Thyroid gland (tissue), 4 donors: ENCODE measurements around the gene TNFAIP8. TPM values are rescaled to one million over a fixed set of nuclear protein-coding genes. Genes with fewer than 3 reads are reported as not detected.

Experiments
- DNase-seq, 2 donors: peaks; one replicate each; pipeline ENCODE4 v3.0.0-alpha.2; 2019
- H3K27ac ChIP-seq, 3 donors: fragments of 200-600 bp; sonication (generic); 1 replicate in 2 of 3; 2 replicates in 1 of 3; pipeline ENCODE4 v1.5.1; 2016 to 2019; ENCODE audit warnings: mild to moderate bottlenecking in 1 of 3, moderate library complexity in 1 of 3
- H3K27me3 ChIP-seq: fragments of 200-600 bp; sonication (generic); one replicate; pipeline ENCODE4 v1.5.1; 2019
- H3K36me3 ChIP-seq, 2 donors: fragments of 200-600 bp; sonication (generic); one replicate each; pipeline ENCODE4 v1.5.1; 2016 to 2019
- H3K4me1 ChIP-seq, 2 donors: fragments of 200-600 bp; sonication (generic); one replicate each; pipeline ENCODE4 v1.5.1; 2017 to 2019
- H3K4me3 ChIP-seq, 3 donors: fragments of 200-600 bp; sonication (generic); replicated peaks in 1 of 3; 1 replicate in 2 of 3; 2 replicates in 1 of 3; pipeline ENCODE4 v1.5.1; 2016; ENCODE audit warnings: mild to moderate bottlenecking in 1 of 3
- H3K9me3 ChIP-seq: fragments of 200-600 bp; sonication (generic); one replicate; pipeline ENCODE4 v1.5.1; 2017
- CTCF ChIP-seq, 6 experiments: fragments of 200-600 bp in 3 of 6; fragments of 450-650 bp in 3 of 6; sonication (generic) in 3 of 6; IDR thresholded peaks; one replicate each; pipeline ENCODE4 v1.5.1; 2016 to 2019; ENCODE audit warnings: antibody characterized with exemption in 6 of 6, mild to moderate bottlenecking in 2 of 6, inconsistent platforms in 1 of 6, moderate library complexity in 1 of 6
- POLR2A ChIP-seq, 2 donors: fragments of 450-650 bp; IDR thresholded peaks; one replicate each; pipeline ENCODE4 v1.6.1; 2017; ENCODE audit warnings: antibody characterized with exemption in 2 of 2, mild to moderate bottlenecking in 2 of 2, moderate library complexity in 1 of 2
- WGBS, 2 donors: methylation state at CpG; one replicate each; pipeline ENCODE4 v1.1.5; 2017; 5-methylcytosine and 5-hydroxymethylcytosine counted together
- intact Hi-C: fragments of 100-400 bp; cut with DNase I; formaldehyde crosslinking; loops from one replicate; pipeline ENCODE4 v1.15.1; 2023
- total RNA-seq, 4 donors: library from RNA; depleted of rRNA; stranded (reverse); fragments of >200 nt; gene quantifications; one replicate each; pipeline ENCODE4 v1.2.3, GENCODE V29; 2016

Gene TNFAIP8
- total RNA-seq, 4 donors from 2014 or later = 15.7 to 36.8 (median 33.6) TPM

GRCh38 chr5:119395080-119395836, 39.4 kb downstream of the TNFAIP8 start:
- Histone ChIP-seq H3K27me3 (no peaks in the 10 kb centered on the region), H3K4me1 (peaks cover 20 to 24% of the 10 kb centered on the region in 2 donors), H3K36me3 (peaks cover 0 to 4% of the 10 kb centered on the region in 2 donors), H3K4me3 (no peak overlapping the region), H3K9me3 (no peaks in the 10 kb centered on the region), H3K27ac (no peak overlapping the region)
- WGBS, 2 donors = 90% methylated on average over 8 of the region's 8 CpGs
- DNase-seq = no peak
- intact Hi-C loops = no loop called here
- no peak for TF ChIP-seq POLR2A (IDR thresholded peaks at IDR 0.05)
- TF ChIP-seq CTCF (IDR thresholded peaks at IDR 0.05) = no peak

- no peak for TF ChIP-seq POLR2A (IDR thresholded peaks at IDR 0.05)
- no peak for TF ChIP-seq CTCF (IDR thresholded peaks at IDR 0.05)
- no peak for DNase-seq
- WGBS, 2 donors = 94 to 96% methylated on average over 6 of the region's 6 CpGs
- H3K27me3 ChIP-seq = no peaks in the 10 kb centered on the region
- H3K4me1 ChIP-seq = peaks cover 19 to 29% of the 10 kb centered on the region in 2 donors
- no peaks in the 10 kb centered on the region for H3K9me3 ChIP-seq
- H3K27ac ChIP-seq = no peak overlapping the region
- peaks cover 0 to 4% of the 10 kb centered on the region in 2 donors for H3K36me3 ChIP-seq
- no peak overlapping the region for H3K4me3 ChIP-seq
- intact Hi-C loops = no loop called here
Observed at GRCh38 chr5:119396030-119396664, 40.3 kb downstream of the TNFAIP8 start.

- 73 to 79% methylated on average over 10 of the region's 10 CpGs for WGBS, 2 donors
- H3K27ac ChIP-seq = peak overlapping the region in 1 of 3 donors; percentile 64
- no peaks in the 10 kb centered on the region for H3K9me3 ChIP-seq
- intact Hi-C loops = no loop called here
- H3K36me3 ChIP-seq = peaks cover 0 to 4% of the 10 kb centered on the region in 2 donors
- DNase-seq = no peak
- H3K4me3 ChIP-seq = no peak overlapping the region
- peaks cover 19 to 29% of the 10 kb centered on the region in 2 donors for H3K4me1 ChIP-seq
- H3K27me3 ChIP-seq = no peaks in the 10 kb centered on the region
- TF ChIP-seq CTCF (IDR thresholded peaks at IDR 0.05) (no peak), POLR2A (IDR thresholded peaks at IDR 0.05) (no peak)
Observed at GRCh38 chr5:119397518-119398380, 41.9 kb downstream of the TNFAIP8 start.

- 45 to 49% methylated on average over 12 of the region's 12 CpGs for WGBS, 2 donors
- TF ChIP-seq CTCF (IDR thresholded peaks at IDR 0.05) (no peak), POLR2A (IDR thresholded peaks at IDR 0.05) (no peak)
- Histone ChIP-seq H3K27ac (peak overlapping the region; percentile 56 to 73 (median 64)), H3K4me1 (peaks cover 17 to 29% of the 10 kb centered on the region in 2 donors), H3K4me3 (no peak overlapping the region), H3K36me3 (no peaks in the 10 kb centered on the region), H3K27me3 (no peaks in the 10 kb centered on the region), H3K9me3 (no peaks in the 10 kb centered on the region)
- DNase-seq = peak; percentile 89 to 92
- intact Hi-C loops = no loop called here
Observed at GRCh38 chr5:119398727-119399466, 43.1 kb downstream of the TNFAIP8 start.
